HL-60 (cell line): ENCODE data around the gene YJU2.

Source experiments
- POLR2AphosphoS5 ChIP-seq: IDR thresholded peaks from 2 replicates; pipeline ENCODE4 v1.6.1; 2012; ENCODE audit warnings: low read depth
- TF ChIP-seq, protein P1 (sequence below): IDR thresholded peaks from one replicate; pipeline ENCODE4 v1.5.1; 2011; ENCODE audit warnings: low read length, control low read depth, inconsistent platforms; ENCODE audit not compliant: insufficient read depth
- TF ChIP-seq, protein P2 (sequence below): IDR thresholded peaks from 2 replicates; pipeline ENCODE4 v1.6.1; 2012; ENCODE audit warnings: low read depth; ENCODE audit not compliant: insufficient replicate concordance

DNA sequence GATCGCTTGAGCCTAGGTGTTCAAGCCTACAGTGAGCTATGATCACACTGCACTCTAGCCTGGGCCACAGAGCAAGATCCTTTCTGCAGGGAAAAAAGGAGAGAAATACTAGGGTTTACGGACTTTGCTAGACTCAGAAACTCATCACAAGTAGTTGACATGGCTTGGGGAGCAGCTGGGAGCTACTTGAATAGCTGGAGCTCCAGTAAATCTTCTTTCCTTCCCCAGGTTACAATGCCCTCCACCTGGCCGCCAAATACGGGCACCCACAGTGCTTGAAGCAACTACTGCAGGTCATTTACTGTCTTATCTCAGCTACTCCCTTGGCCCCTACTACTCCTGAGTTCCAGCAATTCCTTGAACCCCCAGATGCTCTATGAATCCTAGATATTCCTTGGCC, 45.1 kb upstream of the YJU2 start:
- TF ChIP-seq, protein P1, sequence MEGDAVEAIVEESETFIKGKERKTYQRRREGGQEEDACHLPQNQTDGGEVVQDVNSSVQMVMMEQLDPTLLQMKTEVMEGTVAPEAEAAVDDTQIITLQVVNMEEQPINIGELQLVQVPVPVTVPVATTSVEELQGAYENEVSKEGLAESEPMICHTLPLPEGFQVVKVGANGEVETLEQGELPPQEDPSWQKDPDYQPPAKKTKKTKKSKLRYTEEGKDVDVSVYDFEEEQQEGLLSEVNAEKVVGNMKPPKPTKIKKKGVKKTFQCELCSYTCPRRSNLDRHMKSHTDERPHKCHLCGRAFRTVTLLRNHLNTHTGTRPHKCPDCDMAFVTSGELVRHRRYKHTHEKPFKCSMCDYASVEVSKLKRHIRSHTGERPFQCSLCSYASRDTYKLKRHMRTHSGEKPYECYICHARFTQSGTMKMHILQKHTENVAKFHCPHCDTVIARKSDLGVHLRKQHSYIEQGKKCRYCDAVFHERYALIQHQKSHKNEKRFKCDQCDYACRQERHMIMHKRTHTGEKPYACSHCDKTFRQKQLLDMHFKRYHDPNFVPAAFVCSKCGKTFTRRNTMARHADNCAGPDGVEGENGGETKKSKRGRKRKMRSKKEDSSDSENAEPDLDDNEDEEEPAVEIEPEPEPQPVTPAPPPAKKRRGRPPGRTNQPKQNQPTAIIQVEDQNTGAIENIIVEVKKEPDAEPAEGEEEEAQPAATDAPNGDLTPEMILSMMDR = no peak
- no peak for TF ChIP-seq POLR2AphosphoS5
- TF ChIP-seq, protein P2, sequence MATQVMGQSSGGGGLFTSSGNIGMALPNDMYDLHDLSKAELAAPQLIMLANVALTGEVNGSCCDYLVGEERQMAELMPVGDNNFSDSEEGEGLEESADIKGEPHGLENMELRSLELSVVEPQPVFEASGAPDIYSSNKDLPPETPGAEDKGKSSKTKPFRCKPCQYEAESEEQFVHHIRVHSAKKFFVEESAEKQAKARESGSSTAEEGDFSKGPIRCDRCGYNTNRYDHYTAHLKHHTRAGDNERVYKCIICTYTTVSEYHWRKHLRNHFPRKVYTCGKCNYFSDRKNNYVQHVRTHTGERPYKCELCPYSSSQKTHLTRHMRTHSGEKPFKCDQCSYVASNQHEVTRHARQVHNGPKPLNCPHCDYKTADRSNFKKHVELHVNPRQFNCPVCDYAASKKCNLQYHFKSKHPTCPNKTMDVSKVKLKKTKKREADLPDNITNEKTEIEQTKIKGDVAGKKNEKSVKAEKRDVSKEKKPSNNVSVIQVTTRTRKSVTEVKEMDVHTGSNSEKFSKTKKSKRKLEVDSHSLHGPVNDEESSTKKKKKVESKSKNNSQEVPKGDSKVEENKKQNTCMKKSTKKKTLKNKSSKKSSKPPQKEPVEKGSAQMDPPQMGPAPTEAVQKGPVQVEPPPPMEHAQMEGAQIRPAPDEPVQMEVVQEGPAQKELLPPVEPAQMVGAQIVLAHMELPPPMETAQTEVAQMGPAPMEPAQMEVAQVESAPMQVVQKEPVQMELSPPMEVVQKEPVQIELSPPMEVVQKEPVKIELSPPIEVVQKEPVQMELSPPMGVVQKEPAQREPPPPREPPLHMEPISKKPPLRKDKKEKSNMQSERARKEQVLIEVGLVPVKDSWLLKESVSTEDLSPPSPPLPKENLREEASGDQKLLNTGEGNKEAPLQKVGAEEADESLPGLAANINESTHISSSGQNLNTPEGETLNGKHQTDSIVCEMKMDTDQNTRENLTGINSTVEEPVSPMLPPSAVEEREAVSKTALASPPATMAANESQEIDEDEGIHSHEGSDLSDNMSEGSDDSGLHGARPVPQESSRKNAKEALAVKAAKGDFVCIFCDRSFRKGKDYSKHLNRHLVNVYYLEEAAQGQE = no peak
